Measurements from ENCODE around the gene SIRT4.

Gene SIRT4

GRCh38 chr12:120261951-120262851 lies 39.9 kb upstream of the SIRT4 start:
- H3K9ac ChIP-seq (ENCODE audit: insufficient read length): no peak overlapping the region
- H3K36me3 ChIP-seq (ENCODE audit: insufficient read depth, low read length): no peaks in the 10 kb centered on the region
- no peak overlapping the region for H3K4me3 ChIP-seq
- no peaks in the 10 kb centered on the region for H3K9me3 ChIP-seq (ENCODE audit: low read depth, low read length)
- no peak overlapping the region for H3K27ac ChIP-seq
- TF ChIP-seq EZH2 (IDR thresholded peaks at IDR 0.05) (no peak), POLR2AphosphoS5 (IDR thresholded peaks at IDR 0.05; ENCODE audit: borderline replicate concordance, low read depth, low read length) (no peak), FOXP2 (optimal IDR thresholded peaks at IDR 0.05; ENCODE audit: control extremely low read depth, extremely low read length, insufficient read depth) (no peak)
- no peak for DNase-seq (ENCODE audit: low read depth, low spot score)

DNA sequence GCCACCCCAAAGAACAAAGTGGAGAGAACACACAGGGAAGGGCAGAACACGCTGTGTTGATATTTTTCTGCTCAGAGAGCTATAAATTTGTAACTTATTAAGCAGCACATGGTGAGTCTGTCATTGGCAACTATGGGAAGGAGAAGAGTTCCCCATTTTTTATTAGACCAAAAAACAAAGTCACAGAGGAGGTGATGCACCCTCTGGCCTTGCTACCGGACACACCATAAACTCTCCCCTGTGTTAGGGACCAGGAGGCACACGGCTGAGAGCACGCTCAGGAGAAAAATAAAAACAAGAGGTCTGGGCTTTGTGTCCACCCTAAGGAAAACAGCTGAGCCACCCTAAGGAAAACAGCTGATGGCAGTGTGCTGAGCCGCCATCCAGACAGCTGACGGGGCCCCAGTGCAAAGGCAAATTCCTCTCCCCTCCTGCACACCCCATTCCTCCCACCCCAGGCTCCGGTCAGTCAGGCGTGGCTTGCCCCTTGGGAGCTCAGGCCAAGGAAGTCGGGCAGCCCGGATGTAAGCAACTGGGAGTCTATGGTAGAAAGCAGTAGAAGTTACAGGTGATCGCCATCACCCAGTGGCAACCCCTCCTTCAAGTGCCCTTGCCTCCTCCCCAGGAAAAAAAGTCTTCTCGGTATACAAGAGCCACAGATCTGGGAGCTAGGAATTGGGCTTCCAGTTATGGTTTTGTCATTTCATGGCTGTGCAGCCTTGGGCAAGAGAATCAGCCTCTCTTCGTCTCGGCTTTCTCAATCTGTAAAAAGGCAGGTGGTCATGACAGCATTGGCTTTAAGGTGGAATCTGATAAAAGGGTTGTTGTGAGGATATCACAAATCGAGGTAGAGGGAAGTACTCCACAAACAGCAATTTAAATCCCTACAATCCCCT lies 39.0 kb upstream of the SIRT4 start:
- Histone ChIP-seq H3K36me3 (ENCODE audit: insufficient read depth, low read length) (no peaks in the 10 kb centered on the region), H3K27ac (no peak overlapping the region), H3K4me3 (no peak overlapping the region), H3K9me3 (ENCODE audit: low read depth, low read length) (no peaks in the 10 kb centered on the region), H3K9ac (ENCODE audit: insufficient read length) (no peak overlapping the region)
- DNase-seq (ENCODE audit: low read depth, low spot score): no peak
- TF ChIP-seq FOXP2 (optimal IDR thresholded peaks at IDR 0.05; ENCODE audit: control extremely low read depth, extremely low read length, insufficient read depth) (no peak), EZH2 (IDR thresholded peaks at IDR 0.05) (no peak)

GRCh38 chr12:120263748-120264085 lies 38.4 kb upstream of the SIRT4 start:
- H3K9ac ChIP-seq (ENCODE audit: insufficient read length): no peak overlapping the region
- H3K27ac ChIP-seq: no peak overlapping the region
- DNase-seq (ENCODE audit: low read depth, low spot score): no peak
- H3K36me3 ChIP-seq (ENCODE audit: insufficient read depth, low read length): no peaks in the 10 kb centered on the region
- no peak overlapping the region; the same call in 1 of the 2 replicates for H3K4me3 ChIP-seq
- no peaks in the 10 kb centered on the region for H3K9me3 ChIP-seq (ENCODE audit: low read depth, low read length)
- TF ChIP-seq EZH2 (IDR thresholded peaks at IDR 0.05) (no peak), FOXP2 (optimal IDR thresholded peaks at IDR 0.05; ENCODE audit: control extremely low read depth, extremely low read length, insufficient read depth) (no peak), POLR2AphosphoS5 (IDR thresholded peaks at IDR 0.05; ENCODE audit: borderline replicate concordance, low read depth, low read length) (no peak)

DNA sequence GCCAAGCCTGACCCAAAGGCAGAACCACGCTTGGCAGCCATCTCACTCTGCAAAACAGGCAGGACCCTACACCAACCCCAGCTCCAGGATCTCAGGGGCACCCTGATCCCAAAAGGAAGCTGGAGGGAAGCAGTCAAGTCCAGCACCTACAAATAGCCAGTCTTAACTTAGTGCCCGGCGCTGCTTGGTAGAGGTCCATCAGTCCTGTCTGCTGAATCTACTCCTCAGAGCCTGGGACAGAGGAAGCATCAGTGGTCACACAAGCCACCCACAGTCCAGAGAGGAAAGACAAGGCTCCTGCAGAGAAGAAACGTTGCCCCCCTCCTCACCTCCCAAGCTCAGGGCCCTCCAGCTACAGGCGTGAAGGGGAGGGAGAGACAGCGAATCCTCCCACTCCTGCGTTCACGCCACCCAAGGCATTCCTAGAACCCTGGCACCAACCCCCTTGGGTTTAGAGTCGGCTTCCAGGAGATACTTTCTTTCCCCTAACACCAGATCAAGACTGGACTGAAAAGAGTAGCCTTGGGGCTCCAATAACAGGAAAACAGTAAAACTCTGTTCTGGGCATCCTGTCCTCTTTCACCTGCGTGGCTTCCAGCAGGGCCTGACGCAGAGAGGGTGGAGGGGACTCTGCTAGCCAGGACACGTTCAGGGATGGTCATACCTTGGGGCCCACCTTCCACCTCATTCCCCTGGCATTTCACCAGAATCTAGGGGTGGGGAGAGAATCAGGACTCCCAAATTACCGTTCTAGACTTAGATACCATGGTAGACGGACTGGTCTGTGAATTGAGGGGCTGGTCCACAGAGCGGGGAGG lies 37.8 kb upstream of the SIRT4 start:
- H3K36me3 ChIP-seq (ENCODE audit: insufficient read depth, low read length): no peaks in the 10 kb centered on the region
- no peak for TF ChIP-seq POLR2AphosphoS5 (IDR thresholded peaks at IDR 0.05; ENCODE audit: borderline replicate concordance, low read depth, low read length)
- TF ChIP-seq FOXP2 (optimal IDR thresholded peaks at IDR 0.05; ENCODE audit: control extremely low read depth, extremely low read length, insufficient read depth): no peak
- no peak for TF ChIP-seq EZH2 (IDR thresholded peaks at IDR 0.05)
- H3K9me3 ChIP-seq (ENCODE audit: low read depth, low read length): no peaks in the 10 kb centered on the region
- H3K27ac ChIP-seq: no peak overlapping the region
- H3K9ac ChIP-seq (ENCODE audit: insufficient read length): peak overlapping the region; percentile 84
- DNase-seq (ENCODE audit: low read depth, low spot score): no peak
- H3K4me3 ChIP-seq: peak overlapping the region; percentile 90

DNA sequence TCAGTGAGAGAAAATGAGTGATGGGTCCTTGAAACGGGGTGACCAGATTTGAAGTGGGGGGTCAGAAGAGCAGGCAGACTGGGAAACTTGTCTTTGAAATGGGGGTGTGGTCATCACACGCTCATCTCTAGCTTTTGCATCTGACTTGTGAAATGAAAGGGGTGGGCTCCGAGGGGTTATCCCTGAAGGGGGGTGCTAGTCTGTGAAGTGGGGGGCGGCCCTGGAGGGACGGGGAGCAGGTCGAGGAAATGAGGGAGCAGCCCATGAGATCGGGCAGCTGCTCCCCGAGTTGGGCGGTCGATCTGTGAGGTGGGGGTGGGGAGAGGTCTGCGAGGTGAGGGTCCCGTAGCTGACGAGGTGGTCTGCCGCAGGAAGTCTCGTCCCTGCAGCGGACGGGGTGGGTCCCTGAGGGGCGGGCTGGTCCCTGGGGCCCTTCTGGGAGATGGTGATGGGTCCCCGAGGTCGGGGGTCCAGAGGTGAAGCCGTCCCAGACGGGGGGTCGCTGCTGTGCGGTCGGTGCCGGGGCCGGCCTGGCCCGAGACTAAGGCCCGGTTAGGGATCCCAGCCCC lies 37.1 kb upstream of the SIRT4 start:
- no peaks in the 10 kb centered on the region for H3K36me3 ChIP-seq (ENCODE audit: insufficient read depth, low read length)
- H3K27ac ChIP-seq: no peak overlapping the region
- TF ChIP-seq FOXP2 (optimal IDR thresholded peaks at IDR 0.05; ENCODE audit: control extremely low read depth, extremely low read length, insufficient read depth) (no peak), EZH2 (IDR thresholded peaks at IDR 0.05) (no peak), POLR2AphosphoS5 (IDR thresholded peaks at IDR 0.05; ENCODE audit: borderline replicate concordance, low read depth, low read length) (no peak)
- no peaks in the 10 kb centered on the region for H3K9me3 ChIP-seq (ENCODE audit: low read depth, low read length)
- peak overlapping the region; percentile 84 for H3K9ac ChIP-seq (ENCODE audit: insufficient read length)
- no peak for DNase-seq (ENCODE audit: low read depth, low spot score)
- H3K4me3 ChIP-seq: peak overlapping the region; percentile 90

- H3K36me3 ChIP-seq (ENCODE audit: insufficient read depth, low read length): no peaks in the 10 kb centered on the region
- no peaks in the 10 kb centered on the region for H3K9me3 ChIP-seq (ENCODE audit: low read depth, low read length)
- peak within 1 kb of the TSS; percentile 84 for H3K9ac ChIP-seq (ENCODE audit: insufficient read length)
- peak within 1 kb of the TSS; percentile 90 for H3K4me3 ChIP-seq
- TF ChIP-seq POLR2AphosphoS5 (IDR thresholded peaks at IDR 0.05; ENCODE audit: borderline replicate concordance, low read depth, low read length): peak; percentile 61; the same call in 1 of the 2 replicates
- no peak for TF ChIP-seq FOXP2 (optimal IDR thresholded peaks at IDR 0.05; ENCODE audit: control extremely low read depth, extremely low read length, insufficient read depth)
- no peak within 1 kb of the TSS for H3K27ac ChIP-seq
- no peak for DNase-seq (ENCODE audit: low read depth, low spot score)
These were observed 36.5 kb upstream of the SIRT4 start, which contains the start of gene PXN for GRCh38 chr12:120265473-120266179. PXN (minus strand) TSS chr12:120265730; CDS start chr12:120265629, 101 bp downstream.

DNA sequence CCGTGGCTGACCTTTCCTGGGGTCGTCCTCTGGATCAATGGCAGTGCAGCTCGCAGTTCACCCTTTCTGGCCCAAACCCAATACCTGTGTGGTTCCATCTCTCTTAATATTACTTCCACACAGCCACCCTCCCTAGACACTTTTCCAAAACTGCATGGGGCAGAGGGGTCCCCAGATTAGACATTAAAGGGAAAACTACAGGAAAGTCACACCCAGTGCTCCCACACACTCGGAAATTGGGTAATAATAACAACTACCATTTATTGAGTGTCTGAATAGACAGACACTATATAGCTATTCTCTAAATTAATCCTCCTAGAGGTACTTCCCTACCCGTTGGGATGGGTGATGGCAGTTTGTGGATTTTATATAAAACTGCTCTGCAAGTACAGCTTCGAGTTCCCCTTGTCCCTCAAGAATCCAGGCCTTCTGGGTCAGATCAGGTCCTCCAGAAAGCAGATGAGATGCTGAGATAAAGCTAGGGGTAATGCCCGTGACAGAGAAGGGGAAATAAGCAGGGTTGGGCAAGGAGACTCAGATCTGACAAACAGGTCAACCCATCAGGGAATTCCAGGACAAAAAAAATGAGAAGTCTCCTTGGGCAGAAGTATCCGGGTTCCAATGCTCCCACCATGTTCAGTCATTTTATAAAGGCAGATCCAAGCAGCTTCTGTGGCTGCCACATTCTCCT lies 35.8 kb upstream of the SIRT4 start:
- no peak for DNase-seq (ENCODE audit: low read depth, low spot score)
- no peaks in the 10 kb centered on the region for H3K9me3 ChIP-seq (ENCODE audit: low read depth, low read length)
- H3K4me3 ChIP-seq: no peak overlapping the region
- H3K9ac ChIP-seq (ENCODE audit: insufficient read length): no peak overlapping the region
- no peak overlapping the region for H3K27ac ChIP-seq
- TF ChIP-seq FOXP2 (optimal IDR thresholded peaks at IDR 0.05; ENCODE audit: control extremely low read depth, extremely low read length, insufficient read depth) (no peak), EZH2 (IDR thresholded peaks at IDR 0.05) (no peak), POLR2AphosphoS5 (IDR thresholded peaks at IDR 0.05; ENCODE audit: borderline replicate concordance, low read depth, low read length) (no peak)
- no peaks in the 10 kb centered on the region for H3K36me3 ChIP-seq (ENCODE audit: insufficient read depth, low read length)

Data from SK-N-MC (cell line).